Ramos (cell line): ENCODE results near the gene PRPF19.

Source experiments
- in situ Hi-C: fragments of 300-500 bp; cut with MboI; formaldehyde crosslinking; loops from one replicate; pipeline ENCODE4 v1.14.3; 2022; ENCODE audit warnings: low sequenced_read_pairs; ENCODE audit not compliant: unreplicated experiment

The PRPF19 gene

GRCh38 chr11:60852117-60852981 lies 54.0 kb downstream of the PRPF19 start:
- in situ Hi-C loops, result no loop called here

GRCh38 chr11:60851327-60852104 lies 54.9 kb downstream of the PRPF19 start:
- in situ Hi-C loops, result no loop called here

- in situ Hi-C loops, result no loop called here
These were observed 56.5 kb downstream of the PRPF19 start for GRCh38 chr11:60849641-60850520.

GRCh38 chr11:60848714-60849151 lies 57.7 kb downstream of the PRPF19 start:
- in situ Hi-C loops, result no loop called here

- in situ Hi-C loops, result no loop called here
These were observed 58.5 kb downstream of the PRPF19 start for GRCh38 chr11:60847896-60848295.

- in situ Hi-C loops, result no loop called here
These were observed 59.1 kb downstream of the PRPF19 start for GRCh38 chr11:60847281-60847680.

- in situ Hi-C loops, result no loop called here
These were observed 61.0 kb downstream of the PRPF19 start for GRCh38 chr11:60845338-60845737.

GRCh38 chr11:60844870-60845221 lies 61.5 kb downstream of the PRPF19 start:
- in situ Hi-C loops, result no loop called here

- in situ Hi-C loops, result no loop called here
These were observed 62.1 kb downstream of the PRPF19 start for GRCh38 chr11:60844045-60844869.

- in situ Hi-C loops, result no loop called here
These were observed 63.5 kb downstream of the PRPF19 start for GRCh38 chr11:60842668-60843600.

GRCh38 chr11:60841797-60842667 lies 64.4 kb downstream of the PRPF19 start, which contains the start of gene CCDC86:
Gene CCDC86, plus strand, starts transcription at chr11:60842113. Its CDS starts 12 bp downstream, at chr11:60842125.
- in situ Hi-C loops, result no loop called here
